Hippocampal formation (tissue), 2 donors: Measurements from ENCODE around the gene ECT2L.
"Not testable (repeated sequence)": the region's sequence is repeated elsewhere in the genome, so short reads cannot be mapped to it uniquely, and the experiment has no call there.

ENCODE experiments used
- DNase-seq, 2 donors: peaks; one replicate each; lab custom pipeline; 2025; lab: John Stamatoyannopoulos, UW

The ECT2L gene

DNA sequence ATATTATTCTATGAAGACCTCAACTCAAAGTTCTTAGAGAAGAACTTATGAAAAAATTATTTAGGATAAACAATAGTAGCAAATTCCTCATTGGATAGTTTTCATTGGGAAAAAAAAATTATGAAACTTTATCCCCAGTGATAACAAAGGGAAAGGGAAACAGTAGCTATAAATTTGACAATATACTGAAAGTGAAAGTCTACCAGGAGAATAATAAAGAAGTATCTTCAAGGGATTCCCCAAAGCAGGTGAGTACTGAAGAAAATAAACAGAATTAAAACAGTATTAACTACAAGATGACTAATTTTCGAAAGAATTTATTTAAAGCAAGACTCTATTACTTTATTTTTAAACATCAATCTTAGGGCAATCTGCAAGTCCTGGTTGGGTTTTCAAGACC is 135.8 kb downstream of the ECT2L start:
- DNase-seq, result no peak

DNA sequence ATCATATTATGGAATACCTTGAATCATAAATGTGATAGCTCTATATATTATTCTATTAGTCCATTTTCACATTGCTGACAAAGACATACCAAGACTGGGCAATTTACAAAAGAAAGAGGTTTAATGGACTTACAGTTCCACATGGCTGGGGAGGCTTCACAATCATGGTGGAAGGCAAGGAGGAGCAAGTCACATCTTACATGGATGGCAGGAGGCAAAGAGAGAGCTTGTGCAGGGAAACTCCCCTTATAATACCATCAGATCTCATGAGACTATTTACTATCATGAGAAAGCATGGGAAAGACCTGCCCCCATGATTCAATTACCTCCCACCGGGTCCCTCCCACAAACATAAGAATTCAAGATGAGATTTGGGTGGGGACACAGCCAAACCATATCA is 141.0 kb downstream of the ECT2L start:
- DNase-seq, result not testable (repeated sequence)

DNA sequence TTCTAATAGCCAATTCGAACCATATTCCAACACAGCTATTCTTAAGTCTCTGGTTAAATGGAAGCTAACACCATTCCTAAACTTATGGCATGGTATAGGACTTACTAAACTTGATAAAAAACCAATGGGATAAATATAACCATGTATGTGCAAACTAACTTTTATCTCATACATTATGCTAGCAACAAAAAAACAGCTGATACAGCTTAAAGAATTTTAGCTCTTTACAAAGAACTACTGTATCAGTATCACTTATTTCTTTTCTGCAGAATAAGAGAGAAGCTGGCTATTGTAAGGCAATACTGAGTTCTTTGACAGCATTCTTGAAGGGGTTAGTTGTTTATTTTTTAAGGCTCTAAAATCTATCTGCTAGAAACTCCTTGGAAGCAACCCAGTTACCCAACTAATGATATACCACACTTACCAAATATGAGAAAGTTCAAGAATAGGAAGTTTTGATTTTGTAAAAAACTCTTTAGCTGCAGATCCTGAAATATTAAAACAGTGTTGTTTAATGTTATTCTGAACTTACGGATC is 147.3 kb downstream of the ECT2L start:
- DNase-seq, result no peak

DNA sequence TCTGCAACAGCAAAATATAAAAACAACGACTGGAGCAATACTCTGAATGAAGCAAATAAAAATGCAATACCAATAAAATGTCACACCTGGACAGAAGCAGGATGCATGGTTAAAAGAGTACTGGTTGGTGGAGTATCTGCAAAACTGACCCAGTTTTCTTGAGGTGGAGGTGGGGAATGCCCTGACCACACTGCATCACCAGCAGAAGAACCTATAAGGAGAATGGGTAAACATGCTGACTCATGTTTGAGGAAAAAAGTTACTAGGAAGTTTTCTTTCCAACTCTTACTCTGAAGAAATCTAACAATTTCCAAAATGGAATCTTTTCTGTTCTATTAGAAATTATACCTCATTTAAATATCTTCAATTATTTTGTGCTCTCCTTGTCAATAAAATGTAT is 148.5 kb downstream of the ECT2L start:
- DNase-seq, result no peak

DNA sequence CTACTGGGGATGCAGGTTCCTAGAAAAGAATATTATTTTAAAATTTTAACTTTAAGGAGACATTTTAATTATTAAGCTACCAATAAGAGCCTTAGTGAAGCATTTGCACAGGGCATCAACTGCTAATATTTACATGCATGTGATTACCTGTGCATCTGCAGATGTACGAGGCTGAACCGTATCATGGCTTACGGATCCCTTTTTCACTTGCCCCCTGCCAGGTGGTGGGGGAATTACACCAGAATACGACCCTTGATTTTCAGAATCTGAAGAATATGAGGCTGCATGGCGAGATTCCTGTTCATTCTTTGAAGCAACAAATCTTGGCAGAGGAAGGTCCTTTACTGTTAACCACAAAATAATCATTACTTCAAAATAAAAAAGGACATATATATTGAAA is 149.5 kb downstream of the ECT2L start:
- no peak for DNase-seq

DNA sequence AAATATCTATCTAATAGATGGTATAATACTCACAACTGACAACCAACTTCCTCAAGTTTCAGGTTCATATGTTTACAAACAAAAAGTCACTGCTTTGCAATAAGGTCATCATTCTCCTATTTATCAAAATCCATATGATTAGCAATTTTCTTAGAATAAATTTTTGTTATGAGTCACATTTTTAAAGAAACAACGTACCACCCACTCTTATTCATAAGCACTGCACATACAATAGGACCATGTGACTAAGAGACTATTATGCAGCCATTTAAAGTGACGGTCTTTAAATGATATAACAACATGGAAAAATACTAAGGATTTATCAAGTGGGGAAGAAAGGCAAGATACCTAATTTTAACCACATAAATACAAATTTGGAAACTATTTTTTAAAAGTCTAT is 152.1 kb downstream of the ECT2L start:
- DNase-seq, result no peak

DNA sequence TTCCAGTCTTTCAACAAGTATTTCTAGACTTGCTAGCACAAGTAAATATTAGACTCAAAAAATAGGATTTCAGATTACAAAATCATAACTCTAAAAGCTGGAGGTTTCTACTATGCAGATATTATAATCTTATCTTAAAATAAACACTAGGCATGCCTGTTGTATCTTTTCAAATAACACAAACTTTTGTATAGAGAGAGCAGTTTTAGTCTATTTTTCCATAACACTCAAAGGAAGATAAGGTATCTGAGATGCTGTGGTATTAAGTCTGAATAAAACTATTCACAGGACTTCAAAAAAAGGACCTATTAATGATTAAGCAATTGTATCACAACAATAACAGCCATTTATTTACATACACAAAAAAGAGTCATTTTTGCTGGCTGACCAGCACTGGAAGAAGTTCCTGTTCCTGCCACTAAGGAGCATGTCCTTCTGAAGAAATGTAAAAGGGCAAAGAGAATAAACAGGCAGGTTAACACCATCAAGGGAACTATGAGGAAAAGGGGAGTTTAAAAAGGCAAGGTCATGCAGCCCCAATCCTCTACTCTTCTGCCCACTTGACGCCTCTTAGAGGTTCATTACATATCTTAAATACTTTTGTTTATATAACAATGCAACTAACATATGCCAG is 152.8 kb downstream of the ECT2L start:
- DNase-seq, result no peak

DNA sequence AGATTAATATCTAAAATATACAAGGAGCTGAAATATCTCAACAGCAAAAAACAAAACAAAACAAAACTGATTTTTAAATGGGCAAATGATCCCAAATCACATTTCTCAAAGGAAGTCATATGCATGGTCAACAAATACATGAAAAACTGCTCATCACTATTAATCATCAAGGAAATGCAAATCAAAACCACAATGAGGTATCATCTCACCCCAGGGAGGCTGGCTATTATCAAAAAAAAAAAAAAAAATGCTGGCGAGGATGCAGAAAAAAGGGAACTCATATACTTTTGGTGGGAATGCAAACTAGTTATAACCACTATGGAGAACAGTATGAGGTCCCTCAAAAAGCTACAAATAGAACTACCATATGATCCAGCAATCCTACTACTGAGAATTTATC is 157.6 kb downstream of the ECT2L start:
- no peak for DNase-seq
